ENCODE results near the gene HAAO. TPM values are rescaled to one million over a fixed set of nuclear protein-coding genes. Genes with fewer than 3 reads are reported as not detected.
"Not testable (repeated sequence)": the region's sequence is repeated elsewhere in the genome, so short reads cannot be mapped to it uniquely, and the experiment has no call there.

Gene HAAO
- 15.4 TPM for polyA plus RNA-seq (2012; ENCODE audit: missing spikeins)

DNA sequence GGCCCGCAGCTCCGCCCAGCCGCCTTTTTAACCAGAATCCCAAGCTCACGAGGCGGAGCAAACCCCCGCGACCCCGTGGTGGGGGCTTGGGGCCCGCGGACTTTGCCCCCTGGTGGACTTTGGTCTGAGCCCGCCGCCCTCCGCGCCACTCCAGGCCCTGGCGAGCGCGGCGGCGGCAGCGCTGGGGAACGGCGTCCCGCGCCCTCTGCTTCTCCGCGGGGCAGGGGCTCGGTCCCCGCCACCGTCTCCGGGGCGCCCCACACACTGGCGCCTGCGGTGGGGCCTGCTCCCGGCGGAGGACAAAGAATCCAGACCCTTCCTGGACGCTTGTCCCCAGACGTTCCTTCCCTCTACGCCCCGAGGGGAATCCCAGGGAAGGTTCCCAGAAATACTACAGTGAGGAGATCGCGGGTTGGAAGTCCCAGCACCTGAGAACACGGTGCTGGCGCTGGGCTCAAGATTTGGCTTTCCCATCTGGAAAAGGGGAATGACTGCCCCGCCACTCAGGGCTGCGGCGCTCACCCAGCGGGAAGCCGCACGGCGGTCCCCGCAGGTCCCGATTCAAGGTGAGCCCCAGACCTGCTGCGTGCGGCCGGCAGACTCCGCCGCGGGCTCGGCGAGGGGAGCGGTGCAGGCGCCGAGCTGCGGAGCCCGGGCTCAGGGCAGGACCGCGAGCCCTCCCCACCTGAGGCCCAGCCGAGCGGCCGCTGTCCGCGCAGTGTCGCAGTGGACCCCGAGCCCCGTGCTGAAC lies at the start of gene HAAO:
HAAO (minus strand) TSS at position 1 of the 751 bp plus-strand sequence. CDS start 47 bp downstream, outside the sequence.
- TF ChIP-seq POLR2A (IDR thresholded peaks at IDR 0.05; ENCODE audit: low read depth, low read length) (peak; percentile 35; the same call in 1 of the 2 replicates), TAF1 (IDR thresholded peaks at IDR 0.05; ENCODE audit: borderline replicate concordance, low read depth, low read length) (no peak; the same call in 1 of the 2 replicates)
- FAIRE-seq (peak; percentile 63), DNase-seq (ENCODE audit: insufficient read length) (peak; percentile 57)

DNA sequence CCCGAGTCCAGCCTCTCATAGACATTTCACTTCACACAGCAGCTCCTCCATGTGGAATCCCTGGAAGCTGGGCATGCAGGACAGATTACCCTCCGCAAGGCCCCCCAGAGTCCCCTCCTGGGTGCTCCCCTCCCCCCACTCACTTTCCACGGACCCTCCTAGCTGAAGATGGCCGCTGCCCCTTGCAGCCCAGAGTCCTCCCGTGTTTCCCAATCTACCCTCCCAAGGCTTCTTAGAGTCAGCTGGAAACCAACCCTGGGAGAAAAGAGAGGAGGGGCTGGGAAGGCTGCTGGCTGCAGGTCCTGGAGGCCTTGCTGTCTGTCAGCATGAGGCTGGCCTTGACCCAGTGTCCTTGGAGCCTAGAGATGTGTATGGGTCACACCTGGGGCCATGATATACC lies 49.0 kb upstream of the HAAO start:
- DNase-seq (ENCODE audit: insufficient read length): no peak
- no peak for TF ChIP-seq POLR2AphosphoS5 (IDR thresholded peaks at IDR 0.05; ENCODE audit: low read depth, low read length)
- TF ChIP-seq POLR2A (IDR thresholded peaks at IDR 0.05; ENCODE audit: low read depth, low read length): no peak
- no peak for TF ChIP-seq TAF1 (IDR thresholded peaks at IDR 0.05; ENCODE audit: borderline replicate concordance, low read depth, low read length)
- FAIRE-seq: no peak

- TF ChIP-seq POLR2A (IDR thresholded peaks at IDR 0.05; ENCODE audit: low read depth, low read length) (no peak), TAF1 (IDR thresholded peaks at IDR 0.05; ENCODE audit: borderline replicate concordance, low read depth, low read length) (no peak), POLR2AphosphoS5 (IDR thresholded peaks at IDR 0.05; ENCODE audit: low read depth, low read length) (no peak)
- DNase-seq (ENCODE audit: insufficient read length) (no peak), FAIRE-seq (no peak)
These were observed 48.4 kb upstream of the HAAO start for GRCh38 chr2:42840760-42841159.

- TF ChIP-seq TAF1 (IDR thresholded peaks at IDR 0.05; ENCODE audit: borderline replicate concordance, low read depth, low read length) (no peak), POLR2AphosphoS5 (IDR thresholded peaks at IDR 0.05; ENCODE audit: low read depth, low read length) (no peak), POLR2A (IDR thresholded peaks at IDR 0.05; ENCODE audit: low read depth, low read length) (no peak)
- DNase-seq (ENCODE audit: insufficient read length): no peak
- no peak for FAIRE-seq
These were observed 47.6 kb upstream of the HAAO start for GRCh38 chr2:42839809-42840501.

DNA sequence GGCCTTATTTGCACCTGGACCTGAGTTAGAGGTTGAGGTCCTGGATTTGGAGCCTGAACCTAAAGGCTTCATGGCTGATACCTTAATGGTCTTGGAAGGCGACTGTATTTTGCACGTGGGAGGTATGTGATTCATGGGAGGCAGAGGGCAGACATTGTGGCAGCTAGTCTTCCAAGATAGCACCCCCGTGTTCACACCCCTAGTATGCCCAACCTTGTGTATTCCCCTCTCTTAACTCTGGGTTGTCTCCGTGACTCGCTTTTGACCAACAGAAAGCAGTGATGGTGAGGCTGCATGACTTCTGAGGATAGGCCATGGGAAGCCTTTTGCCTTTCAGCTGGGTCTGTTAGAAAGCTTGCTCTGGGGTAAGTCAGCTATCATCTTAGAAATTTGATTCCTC lies 45.8 kb upstream of the HAAO start:
- DNase-seq (ENCODE audit: insufficient read length) (no peak), FAIRE-seq (no peak)
- TF ChIP-seq POLR2AphosphoS5 (IDR thresholded peaks at IDR 0.05; ENCODE audit: low read depth, low read length): no peak
- TF ChIP-seq TAF1 (IDR thresholded peaks at IDR 0.05; ENCODE audit: borderline replicate concordance, low read depth, low read length): no peak
- TF ChIP-seq POLR2A (IDR thresholded peaks at IDR 0.05; ENCODE audit: low read depth, low read length): no peak

- no peak for FAIRE-seq
These were observed 43.4 kb upstream of the HAAO start for GRCh38 chr2:42835577-42836371.

DNA sequence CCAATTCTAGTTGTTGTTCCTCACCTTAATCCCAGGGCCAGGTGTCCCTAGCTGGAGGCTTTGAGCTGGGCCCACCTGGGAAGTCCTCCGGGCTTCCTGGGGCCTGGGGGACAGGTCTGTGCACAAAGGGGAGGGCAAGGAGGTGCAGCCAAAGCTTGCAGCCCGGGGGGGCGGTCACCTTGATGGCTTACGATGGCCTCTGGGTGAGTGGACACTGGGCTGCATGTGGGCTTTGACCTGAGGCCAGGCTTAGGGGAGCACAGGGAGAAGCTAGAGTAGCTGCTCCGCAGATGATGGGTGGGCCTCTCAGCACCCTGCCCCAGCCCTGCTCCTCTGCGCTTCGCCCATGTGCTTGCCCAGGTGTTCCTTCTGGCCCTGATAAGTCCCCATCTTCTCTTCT lies 41.8 kb upstream of the HAAO start:
- DNase-seq (ENCODE audit: insufficient read length): no peak
- FAIRE-seq: no peak
- TF ChIP-seq POLR2AphosphoS5 (IDR thresholded peaks at IDR 0.05; ENCODE audit: low read depth, low read length): no peak
- TF ChIP-seq POLR2A (IDR thresholded peaks at IDR 0.05; ENCODE audit: low read depth, low read length): no peak
- no peak for TF ChIP-seq TAF1 (IDR thresholded peaks at IDR 0.05; ENCODE audit: borderline replicate concordance, low read depth, low read length)

More at GRCh38 chr2:42835577-42836371, 43.4 kb upstream of the HAAO start:
- no peak for DNase-seq (ENCODE audit: insufficient read length)
- no peak for TF ChIP-seq TAF1 (IDR thresholded peaks at IDR 0.05; ENCODE audit: borderline replicate concordance, low read depth, low read length)
- no peak for TF ChIP-seq POLR2AphosphoS5 (IDR thresholded peaks at IDR 0.05; ENCODE audit: low read depth, low read length)
- no peak for TF ChIP-seq POLR2A (IDR thresholded peaks at IDR 0.05; ENCODE audit: low read depth, low read length)

DNA sequence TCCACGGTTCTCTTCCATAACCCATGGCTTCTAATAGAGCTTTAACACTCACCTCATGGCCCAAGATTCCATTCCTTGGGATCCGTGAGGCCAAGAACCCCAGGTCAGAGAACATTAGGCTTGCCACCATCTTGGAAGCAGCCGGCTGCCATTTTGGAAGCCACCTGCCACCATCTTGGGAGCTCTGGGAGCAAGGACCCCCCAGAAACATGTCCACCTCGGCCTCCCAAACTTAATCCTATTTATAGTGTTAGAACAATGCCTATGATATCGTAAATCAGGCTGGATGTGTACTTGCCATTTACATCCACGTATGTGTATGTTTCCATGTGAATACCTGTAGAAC lies 39.9 kb upstream of the HAAO start:
- TF ChIP-seq POLR2A (IDR thresholded peaks at IDR 0.05; ENCODE audit: low read depth, low read length) (no peak), POLR2AphosphoS5 (IDR thresholded peaks at IDR 0.05; ENCODE audit: low read depth, low read length) (no peak), TAF1 (IDR thresholded peaks at IDR 0.05; ENCODE audit: borderline replicate concordance, low read depth, low read length) (no peak)
- FAIRE-seq (no peak), DNase-seq (ENCODE audit: insufficient read length) (no peak)

DNA sequence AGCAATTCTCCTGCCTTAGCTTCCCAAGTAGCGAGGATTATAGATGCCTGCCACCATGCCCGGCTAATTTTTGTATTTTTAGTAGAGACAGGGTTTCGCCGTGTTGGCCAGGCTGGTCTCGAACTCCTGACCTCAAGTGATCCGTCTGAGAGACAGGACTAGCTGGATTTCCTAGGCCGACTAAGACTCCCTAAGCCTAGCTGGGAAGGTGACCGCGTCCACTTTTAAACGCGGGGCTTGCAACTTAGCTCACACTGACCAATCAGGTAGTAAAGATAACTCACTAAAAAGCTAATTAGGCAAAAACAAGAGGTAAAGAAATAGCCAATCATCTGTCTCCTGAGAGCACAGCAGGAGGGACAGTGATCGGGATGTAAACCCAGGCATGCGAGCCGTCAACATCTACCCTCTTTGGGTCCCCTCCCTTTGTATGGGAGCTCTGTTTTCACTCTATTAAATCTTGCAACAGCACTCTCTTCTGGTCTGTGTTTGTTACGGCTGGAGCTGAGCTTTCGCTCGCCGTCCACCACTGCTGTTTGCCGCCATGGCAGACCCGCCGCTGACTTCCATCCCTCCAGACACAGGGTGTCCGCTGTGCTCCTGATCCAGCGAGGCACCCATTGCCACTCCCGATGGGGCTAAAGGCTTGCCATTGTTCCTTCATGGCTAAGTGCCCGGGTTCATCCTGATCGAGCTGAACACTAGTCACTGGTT lies 39.3 kb upstream of the HAAO start:
- FAIRE-seq; DNase-seq (ENCODE audit: insufficient read length): not testable (repeated sequence)

DNA sequence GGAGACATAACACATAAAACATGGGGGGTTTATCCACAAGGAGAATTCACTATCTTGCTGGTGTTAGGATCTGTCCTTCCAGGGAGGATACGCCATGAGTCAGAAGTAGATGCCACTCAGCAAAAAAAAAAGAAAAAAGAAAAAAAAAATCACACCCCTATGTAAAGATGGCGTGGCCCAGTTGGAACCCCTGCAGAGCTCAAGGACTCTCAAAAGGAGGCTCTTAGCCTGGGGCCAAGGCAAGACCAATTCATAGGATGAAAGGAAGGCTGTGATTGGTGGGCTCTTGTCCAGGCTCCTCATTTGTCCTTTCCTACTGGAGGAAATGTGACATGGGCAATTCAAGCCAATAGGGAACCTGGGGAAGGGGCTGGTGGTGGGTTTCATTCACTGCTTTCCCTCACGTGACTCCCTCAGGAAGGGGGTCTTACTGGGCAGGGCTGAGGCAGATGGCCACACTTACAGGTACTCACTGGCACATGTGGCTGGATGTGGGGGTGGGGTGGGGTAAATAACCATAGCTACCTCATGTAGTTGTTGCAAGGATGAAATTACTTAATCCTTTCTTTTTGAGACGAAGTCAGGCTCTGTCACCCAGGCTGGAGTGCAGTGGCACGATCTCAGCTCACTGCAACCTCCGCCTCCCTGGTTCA lies 38.7 kb upstream of the HAAO start:
- DNase-seq (ENCODE audit: insufficient read length): no peak
- FAIRE-seq: no peak
- no peak for TF ChIP-seq TAF1 (IDR thresholded peaks at IDR 0.05; ENCODE audit: borderline replicate concordance, low read depth, low read length)

Data from GM12892 (cell line).